Testis (tissue), 3 donors: ENCODE results near the gene ATG4B. TPM values are rescaled to one million over a fixed set of nuclear protein-coding genes. Genes with fewer than 3 reads are reported as not detected.

Experiments
- DNase-seq: peaks from one replicate; pipeline ENCODE4 v3.0.0-alpha.2; 2019
- H3K27ac ChIP-seq, 2 donors: fragments of 200-600 bp; sonication (generic); one replicate each; pipeline ENCODE4 v1.5.1; 2019
- H3K27me3 ChIP-seq: fragments of 200-600 bp; sonication (generic); one replicate; pipeline ENCODE4 v1.5.1; 2019
- H3K36me3 ChIP-seq: fragments of 200-600 bp; sonication (generic); one replicate; pipeline ENCODE4 v1.5.1; 2017; ENCODE audit warnings: low read depth; ENCODE audit errors: missing control alignments
- H3K4me1 ChIP-seq: fragments of 200-600 bp; sonication (generic); one replicate; pipeline ENCODE4 v1.5.1; 2019
- H3K4me3 ChIP-seq, 2 donors: fragments of 200-600 bp; sonication (generic); one replicate each; pipeline ENCODE4 v1.5.1; 2017 to 2019
- H3K9me3 ChIP-seq: fragments of 200-600 bp; sonication (generic); one replicate; pipeline ENCODE4 v1.5.1; 2017
- CTCF ChIP-seq, 3 experiments: fragments of 450-650 bp in 2 of 3; fragments of 200-600 bp in 1 of 3; sonication (generic) in 1 of 3; IDR thresholded peaks; one replicate each; pipeline ENCODE4 v1.5.1; 2016 to 2019; ENCODE audit warnings: antibody characterized with exemption in 3 of 3, mild to moderate bottlenecking in 2 of 3, moderate library complexity in 1 of 3
- POLR2A ChIP-seq: fragments of 450-650 bp; IDR thresholded peaks from one replicate; pipeline ENCODE4 v1.6.1; 2017; ENCODE audit warnings: antibody characterized with exemption, mild to moderate bottlenecking, moderate library complexity
- WGBS, 2 donors: methylation state at CpG; one replicate each; pipeline ENCODE4 v1.1.5; 2018; 5-methylcytosine and 5-hydroxymethylcytosine counted together
- intact Hi-C: fragments of 100-400 bp; cut with DNase I; formaldehyde crosslinking; loops from one replicate; pipeline ENCODE4 v1.15.1; 2023; ENCODE audit warnings: low total_unique reads
- polyA plus RNA-seq: library from polyadenylated mRNA; stranded (reverse); fragments of 350-450 nt; fragmentation: Illumina TruSeq; extraction: RNeasy Lipid Tissue Mini Kit (QIAGEN cat#74804); gene quantifications from one replicate; pipeline ENCODE4 v1.2.3, GENCODE V29; 2014; ENCODE audit warnings: low read depth, low replicate concordance; ENCODE audit not compliant: insufficient read depth
- total RNA-seq, 2 donors: library from RNA; depleted of rRNA; stranded (reverse); fragments of >200 nt; gene quantifications; one replicate each; pipeline ENCODE4 v1.2.3, GENCODE V29; 2016

Gene ATG4B
- total and polyA plus RNA-seq, 3 donors from 2014 or later, result 123 to 159 (median 149) TPM

GRCh38 chr2:241680827-241681599 lies 43.5 kb downstream of the ATG4B start:
- Histone ChIP-seq H3K4me3 (no peak overlapping the region), H3K36me3 (no peaks in the 10 kb centered on the region), H3K27ac (no peak overlapping the region), H3K4me1 (peaks cover 4% of the 10 kb centered on the region), H3K9me3 (no peaks in the 10 kb centered on the region), H3K27me3 (no peaks in the 10 kb centered on the region)
- 75 to 87% methylated on average over 14 of the region's 14 CpGs for WGBS, 2 donors
- intact Hi-C loops, result no loop called here
- DNase-seq, result no peak
- no peak for TF ChIP-seq CTCF (IDR thresholded peaks at IDR 0.05)
- no peak for TF ChIP-seq POLR2A

DNA sequence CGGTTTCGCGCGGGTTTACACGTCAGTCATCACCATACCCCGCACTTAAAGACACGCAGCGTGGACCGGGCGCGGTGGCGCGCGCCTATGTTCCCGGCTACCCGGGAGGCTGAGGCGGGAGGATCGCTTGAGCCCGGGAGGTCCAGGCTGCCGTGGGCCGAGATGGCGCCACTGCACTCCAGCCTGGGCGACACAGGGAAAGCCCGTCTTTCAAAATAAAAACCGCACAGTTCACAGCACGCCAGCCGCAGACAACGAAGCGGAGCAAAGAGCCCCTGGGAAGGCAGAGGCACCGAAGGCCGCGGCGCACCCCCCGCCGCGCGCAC lies 48.8 kb downstream of the ATG4B start:
- intact Hi-C loops, result no loop called here
- peak overlapping the region; percentile 93 to 94 for H3K4me3 ChIP-seq
- H3K36me3 ChIP-seq, result no peaks in the 10 kb centered on the region
- peak overlapping the region; percentile 76 to 91 for H3K27ac ChIP-seq
- H3K9me3 ChIP-seq, result no peaks in the 10 kb centered on the region
- DNase-seq, result peak; percentile 26
- peaks cover 20% of the 10 kb centered on the region for H3K4me1 ChIP-seq
- H3K27me3 ChIP-seq, result no peaks in the 10 kb centered on the region
- TF ChIP-seq CTCF (IDR thresholded peaks at IDR 0.05), result no peak
- TF ChIP-seq POLR2A, result no peak
- WGBS, 2 donors, result 0 to 1% methylated on average over 25 to 37 of the region's 37 CpGs

- no peak for TF ChIP-seq POLR2A
- peak in 1 of 3 experiments; percentile 14 for TF ChIP-seq CTCF (IDR thresholded peaks at IDR 0.05)
- peak within 1 kb of the TSS; percentile 91 for H3K27ac ChIP-seq
- peak; percentile 97 for DNase-seq
- intact Hi-C loops, result no loop called here
- H3K27me3 ChIP-seq, result no peaks in the 10 kb centered on the region
- 1 to 4% methylated on average over 9 to 87 of the region's 102 CpGs for WGBS, 2 donors
- no peaks in the 10 kb centered on the region for H3K9me3 ChIP-seq
- no peaks in the 10 kb centered on the region for H3K36me3 ChIP-seq
- H3K4me3 ChIP-seq, result peak within 1 kb of the TSS; percentile 93 to 94
- peaks cover 20% of the 10 kb centered on the region for H3K4me1 ChIP-seq
Measured at GRCh38 chr2:241686650-241687425, 49.3 kb downstream of the ATG4B start, which contains the start of gene DTYMK. Gene DTYMK (minus strand): TSS chr2:241686815. CDS start chr2:241686783, 32 bp downstream.

DNA sequence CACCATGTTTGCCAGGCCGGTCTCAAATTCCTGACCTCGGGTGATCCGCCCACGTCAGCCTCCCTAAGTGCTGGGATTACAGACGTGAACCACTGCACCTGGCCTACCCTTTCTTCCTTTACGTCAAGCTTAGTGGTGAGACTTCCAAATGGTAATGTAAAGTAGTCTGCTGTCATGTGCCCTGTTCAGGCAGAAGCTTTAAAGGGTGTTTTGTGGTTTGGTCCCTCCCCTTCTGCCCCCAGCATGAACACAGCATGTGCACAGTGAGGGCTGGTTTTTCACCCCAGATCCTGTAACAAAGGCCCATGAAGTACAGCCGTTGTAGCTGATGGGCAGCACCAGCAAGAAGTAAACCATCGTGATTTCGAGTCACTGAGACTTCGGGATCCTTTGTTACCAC lies 51.8 kb downstream of the ATG4B start:
- DNase-seq, result no peak
- no peak for TF ChIP-seq POLR2A
- no peak for TF ChIP-seq CTCF (IDR thresholded peaks at IDR 0.05)
- intact Hi-C loops, result no loop called here
- Histone ChIP-seq H3K36me3 (no peaks in the 10 kb centered on the region), H3K27me3 (no peaks in the 10 kb centered on the region), H3K4me3 (no peak overlapping the region), H3K27ac (no peak overlapping the region), H3K9me3 (no peaks in the 10 kb centered on the region), H3K4me1 (peaks cover 20% of the 10 kb centered on the region)
- 76 to 83% methylated on average over 10 of the region's 10 CpGs for WGBS, 2 donors
